ENCODE data around the gene KRTAP10-1.

- no peak for TF ChIP-seq CTCF (optimal IDR thresholded peaks at IDR 0.05 in 1 of 3, IDR thresholded peaks at IDR 0.05 in 1 of 3, conservative IDR thresholded peaks at IDR 0.05 in 1 of 3; ENCODE audit: extremely low read depth in 1 of 3, insufficient read depth in 2 of 3, low read length in 3 of 3)
- TF ChIP-seq EZH2 (IDR thresholded peaks at IDR 0.05; ENCODE audit: low read length): no peak
Observed at GRCh38 chr21:44579056-44579832, 39.2 kb upstream of the KRTAP10-1 start.
